Measurements from ENCODE around the gene SERPINE2.
"Not testable (repeated sequence)": the region's sequence is repeated elsewhere in the genome, so short reads cannot be mapped to it uniquely, and the experiment has no call there.

Gene SERPINE2

DNA sequence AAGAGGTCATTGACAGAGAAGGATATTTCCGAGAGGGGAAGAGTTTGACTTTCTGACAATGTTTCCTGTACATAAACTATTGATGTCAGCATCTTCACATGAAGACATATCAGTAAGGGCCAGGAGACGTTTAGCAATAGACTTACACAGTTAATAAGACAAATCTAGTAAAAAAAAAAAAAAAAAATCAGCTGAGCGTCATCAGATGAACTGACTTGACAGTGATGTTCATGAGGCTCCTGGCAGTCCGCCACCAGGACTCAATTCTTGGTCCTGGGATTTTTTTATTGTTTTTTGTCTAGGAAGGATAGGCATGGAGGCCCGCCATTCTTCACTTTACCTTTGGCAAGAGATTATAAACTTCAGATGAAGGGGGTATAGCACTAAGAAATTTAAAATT is 67.4 kb downstream of the SERPINE2 start:
- no peak for DNase-seq

DNA sequence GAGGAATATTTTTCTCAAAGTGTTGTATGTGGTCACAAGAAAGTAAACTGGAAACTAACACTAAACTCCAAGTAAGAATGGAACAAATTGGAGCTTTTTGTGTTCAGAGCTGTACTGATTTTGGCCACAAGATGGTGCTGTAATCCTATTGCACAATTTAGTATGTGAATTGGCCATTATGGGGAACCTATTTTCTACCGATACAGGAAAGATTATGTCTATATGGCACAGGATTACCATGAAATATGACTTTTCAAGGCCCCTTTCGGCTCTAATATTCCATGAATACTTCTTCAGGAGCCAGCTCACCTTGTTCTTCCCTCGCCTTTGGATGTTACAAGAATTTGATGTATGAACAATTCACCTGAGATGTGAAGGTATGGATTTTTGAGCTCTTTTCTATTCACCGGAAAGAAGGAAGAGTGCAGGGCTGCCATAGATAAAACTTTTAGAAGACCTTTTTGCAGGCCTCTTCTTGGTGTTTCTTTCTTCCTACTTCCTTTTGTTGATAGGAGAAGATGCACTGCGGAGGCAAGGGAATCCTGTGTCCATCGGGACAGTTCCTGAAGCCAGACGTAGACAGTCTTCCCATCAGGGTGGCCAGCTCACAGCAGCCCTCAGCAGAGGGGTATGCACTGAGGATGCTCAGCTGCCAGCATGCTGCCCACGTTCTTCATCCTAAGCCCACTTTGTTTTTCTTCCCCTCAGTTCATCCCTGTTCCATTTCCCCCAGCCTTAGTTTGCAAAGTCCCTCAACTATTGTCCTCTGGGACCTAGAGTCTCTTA is 68.5 kb downstream of the SERPINE2 start:
- DNase-seq, result peak; percentile 6

DNA sequence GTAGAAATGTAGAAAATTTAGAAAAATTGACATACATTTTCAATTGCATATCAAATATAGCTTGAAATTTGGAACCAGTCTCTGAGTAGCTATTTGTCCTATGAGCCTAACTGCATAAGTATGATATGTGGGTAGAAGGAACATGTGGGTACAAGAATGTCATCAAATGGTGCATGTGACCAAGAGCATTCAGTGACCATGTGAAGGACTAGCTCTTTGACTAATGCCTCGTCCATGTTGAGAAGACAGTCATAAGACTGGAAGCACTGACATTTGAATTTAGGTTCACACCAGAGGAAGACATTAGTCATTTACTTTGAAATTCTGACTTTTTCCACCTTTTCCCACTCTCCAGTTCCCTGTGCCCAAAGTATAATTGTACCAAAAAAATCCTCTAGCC is 69.2 kb downstream of the SERPINE2 start:
- no peak for DNase-seq

DNA sequence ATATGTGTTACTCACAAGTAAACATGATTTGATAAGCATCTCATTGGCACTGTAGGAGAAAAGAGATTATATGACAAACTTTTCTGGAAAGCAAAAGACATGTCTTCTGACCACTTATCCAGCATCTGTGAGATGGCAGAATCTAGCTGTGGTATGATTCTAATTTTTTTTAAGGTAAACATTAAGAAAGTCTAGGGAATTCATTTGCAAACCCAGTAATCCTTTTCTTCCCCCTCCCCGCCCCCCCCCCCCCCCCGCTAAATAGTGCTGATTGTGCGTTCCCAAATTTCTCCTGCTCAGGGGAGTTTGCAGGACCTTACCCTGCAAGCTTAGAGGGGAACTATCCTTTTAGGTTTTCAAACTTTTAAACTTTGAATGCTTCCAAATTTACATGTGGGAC is 69.8 kb downstream of the SERPINE2 start:
- DNase-seq, result no peak

DNA sequence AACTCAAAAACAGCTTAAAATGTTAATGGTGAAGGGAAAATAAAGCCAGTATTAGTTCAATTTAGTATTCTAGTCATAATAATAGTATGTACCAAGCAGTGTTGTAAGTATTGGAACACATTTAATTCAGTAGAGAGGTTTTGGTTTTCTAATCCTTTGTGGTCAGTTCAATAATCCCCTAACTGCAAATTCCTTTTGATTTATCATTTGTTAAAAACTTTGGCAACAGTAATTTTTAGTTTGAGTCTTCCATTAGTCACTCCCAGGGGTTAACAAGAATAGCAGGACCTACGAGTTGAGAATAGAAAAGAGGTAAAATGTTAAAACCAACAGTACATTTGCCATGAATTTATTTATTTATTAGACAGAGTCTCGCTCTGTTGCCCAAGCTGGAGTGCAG is 71.1 kb downstream of the SERPINE2 start:
- DNase-seq, result no peak

DNA sequence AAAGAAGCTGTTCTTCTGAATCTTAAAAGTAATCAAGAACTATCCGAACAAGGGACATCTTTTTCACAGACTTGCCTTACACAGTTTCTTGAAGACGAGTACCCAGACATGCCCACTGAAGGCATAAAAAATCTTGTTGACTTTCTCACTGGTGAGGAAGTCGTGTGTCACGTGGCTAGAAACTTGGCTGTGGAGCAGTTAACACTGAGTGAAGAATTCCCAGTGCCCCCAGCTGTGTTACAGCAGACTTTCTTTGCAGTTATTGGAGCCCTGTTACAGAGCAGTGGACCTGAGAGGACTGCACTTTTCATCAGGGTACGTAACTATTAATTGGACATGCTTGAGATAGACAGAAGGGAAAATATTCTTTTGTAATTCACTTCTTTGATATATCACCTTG is 79.4 kb downstream of the SERPINE2 start:
- DNase-seq, result no peak

DNA sequence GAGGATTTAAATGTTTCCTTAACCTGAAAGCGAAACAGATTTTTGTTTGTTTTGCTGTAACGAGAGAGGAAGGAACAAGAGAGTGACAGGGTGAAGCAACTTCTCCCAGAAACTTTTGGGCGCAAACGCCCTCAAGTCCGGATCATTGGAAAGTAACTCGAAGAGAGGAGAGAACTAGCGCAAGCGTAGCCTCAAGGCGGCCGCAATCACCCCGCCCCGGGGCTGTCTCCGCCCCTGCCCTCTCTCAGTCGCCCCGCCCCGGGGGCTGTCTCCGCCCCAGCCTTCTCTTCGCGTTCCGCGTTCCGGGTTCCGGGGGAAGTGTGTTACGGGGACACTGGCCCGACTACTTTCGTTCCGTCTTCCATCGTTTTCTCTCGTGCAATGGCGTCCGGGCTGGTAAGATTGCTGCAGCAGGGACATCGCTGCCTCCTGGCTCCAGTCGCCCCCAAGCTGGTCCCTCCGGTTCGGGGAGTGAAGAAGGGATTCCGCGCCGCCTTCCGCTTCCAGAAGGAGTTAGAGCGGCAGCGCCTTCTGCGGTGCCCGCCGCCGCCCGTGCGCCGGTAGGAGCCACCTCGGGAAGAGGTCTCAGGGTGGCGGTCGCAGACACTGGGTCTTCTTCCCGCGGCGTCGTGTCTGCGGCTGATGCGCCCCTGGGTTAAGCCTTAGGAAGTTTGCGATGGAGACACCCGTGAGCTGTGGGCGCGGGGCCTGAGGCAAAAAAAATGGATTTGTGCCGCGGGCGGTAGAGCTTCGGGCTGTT is 81.8 kb downstream of the SERPINE2 start, which contains the start of gene MRPL44:
TSS of gene MRPL44 (plus strand) at position 372 of the 760 bp plus-strand sequence. CDS start at position 382, 10 bp downstream.
- DNase-seq, result peak; percentile 91

DNA sequence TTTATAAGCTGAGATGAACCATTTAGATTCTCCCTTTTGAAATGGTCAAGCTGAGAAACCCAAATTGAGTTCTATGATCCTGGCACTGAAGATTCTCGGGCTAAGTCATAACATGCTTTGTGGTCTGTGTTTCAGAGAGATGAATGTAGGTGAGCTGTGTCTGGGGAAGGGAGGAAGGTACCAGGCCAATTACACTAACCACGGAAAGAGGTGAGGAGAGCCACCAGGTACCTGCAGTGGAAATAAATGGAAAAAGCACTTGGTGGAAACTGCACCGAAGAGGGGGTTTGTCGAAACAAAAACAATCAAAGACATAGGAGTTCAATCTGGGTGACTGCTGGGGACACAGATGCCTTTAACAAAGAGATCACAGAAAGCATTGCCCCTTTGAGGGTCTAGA is 82.8 kb downstream of the SERPINE2 start:
- no peak for DNase-seq

DNA sequence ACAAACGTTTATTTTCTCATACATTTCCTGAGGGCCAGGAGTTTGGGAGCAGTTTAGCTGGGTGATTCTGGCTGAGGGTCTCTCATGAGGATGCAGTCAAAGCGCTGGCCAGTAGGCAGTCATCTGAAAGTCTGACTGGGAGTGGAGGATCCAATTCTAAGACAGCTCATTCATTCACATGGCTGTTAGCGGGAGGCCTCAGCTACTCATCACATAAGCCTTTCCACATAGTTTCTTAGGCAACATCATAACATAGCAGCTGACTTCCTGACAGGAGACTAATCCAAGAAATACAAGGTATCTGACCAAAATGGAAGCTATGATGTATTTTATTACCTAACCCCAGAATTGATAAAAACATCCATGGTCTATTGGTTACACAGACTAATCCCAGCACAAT is 84.7 kb downstream of the SERPINE2 start:
- DNase-seq, result no peak

DNA sequence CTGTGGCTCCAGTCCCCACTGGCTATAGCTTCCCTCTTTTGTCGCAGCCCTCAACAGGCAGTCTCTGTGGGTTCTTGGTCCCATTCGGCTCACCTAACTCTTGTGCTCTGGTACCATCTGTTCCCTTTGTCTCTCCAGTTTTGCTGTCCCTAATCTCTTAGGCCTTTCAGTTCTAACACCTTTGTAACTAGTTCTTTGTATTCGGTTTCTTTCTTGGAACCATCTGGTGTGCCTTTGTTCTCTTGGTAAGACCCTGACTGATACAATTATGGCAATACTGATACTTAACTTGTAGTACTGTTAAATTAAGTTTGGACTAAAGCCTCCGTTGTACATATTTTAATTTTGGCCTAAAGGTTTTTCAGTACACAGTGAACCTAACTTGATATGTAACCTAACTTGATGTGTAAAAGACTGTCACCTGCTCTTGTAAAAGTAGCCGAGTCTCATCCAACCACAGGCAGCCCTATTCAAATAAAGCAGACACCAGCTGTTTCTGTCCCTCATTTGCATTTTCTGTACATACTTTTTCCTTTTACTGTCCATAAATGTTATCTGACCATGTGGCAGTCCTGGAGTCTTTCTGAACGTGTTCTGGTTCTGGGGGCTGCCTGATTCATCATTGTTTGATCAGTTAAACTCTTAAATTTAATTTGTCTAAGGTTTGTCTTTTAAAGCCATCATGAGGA is 86.7 kb downstream of the SERPINE2 start:
- DNase-seq, result no peak

DNA sequence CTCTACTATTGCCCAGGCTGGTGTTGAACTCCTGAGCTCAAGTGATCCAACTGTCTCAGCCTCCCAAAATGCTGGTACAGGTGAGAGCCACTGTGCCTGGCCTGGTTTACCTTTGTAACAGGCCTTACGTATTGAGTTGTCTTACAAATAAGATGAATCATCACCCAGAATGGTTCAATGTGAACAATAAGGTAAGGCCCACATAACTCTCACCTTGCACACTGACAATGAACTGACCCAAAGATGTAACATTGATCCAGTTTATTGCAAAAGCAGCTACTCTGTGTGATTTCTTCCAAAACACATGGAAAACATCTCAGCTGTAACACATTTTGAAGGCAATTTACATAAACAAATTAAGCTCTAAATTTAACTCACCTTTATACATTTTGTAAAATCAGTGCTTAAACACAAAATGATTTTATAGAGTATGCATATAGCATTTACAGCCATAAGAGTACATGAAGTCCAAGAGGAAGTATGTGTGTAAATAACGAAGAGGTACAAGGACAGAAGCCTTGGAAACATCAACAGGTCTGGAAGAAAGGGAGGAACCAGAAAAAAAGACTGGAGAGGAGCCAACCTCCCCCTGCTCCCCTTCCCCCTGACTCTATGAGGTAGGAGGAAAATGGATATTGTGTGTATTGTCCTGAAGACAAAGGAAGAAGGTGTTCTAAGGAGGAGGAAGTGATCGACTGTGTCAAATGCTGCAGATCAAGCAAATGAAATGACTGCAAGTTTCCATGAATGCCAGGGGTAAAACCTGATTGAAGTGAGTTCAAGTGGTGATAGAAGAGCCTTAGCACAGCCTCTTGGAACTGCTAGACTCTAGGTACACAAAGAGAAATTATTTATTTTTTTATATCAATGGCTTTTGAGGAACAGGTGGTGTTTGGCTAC is 88.4 kb downstream of the SERPINE2 start:
- no peak for DNase-seq

DNA sequence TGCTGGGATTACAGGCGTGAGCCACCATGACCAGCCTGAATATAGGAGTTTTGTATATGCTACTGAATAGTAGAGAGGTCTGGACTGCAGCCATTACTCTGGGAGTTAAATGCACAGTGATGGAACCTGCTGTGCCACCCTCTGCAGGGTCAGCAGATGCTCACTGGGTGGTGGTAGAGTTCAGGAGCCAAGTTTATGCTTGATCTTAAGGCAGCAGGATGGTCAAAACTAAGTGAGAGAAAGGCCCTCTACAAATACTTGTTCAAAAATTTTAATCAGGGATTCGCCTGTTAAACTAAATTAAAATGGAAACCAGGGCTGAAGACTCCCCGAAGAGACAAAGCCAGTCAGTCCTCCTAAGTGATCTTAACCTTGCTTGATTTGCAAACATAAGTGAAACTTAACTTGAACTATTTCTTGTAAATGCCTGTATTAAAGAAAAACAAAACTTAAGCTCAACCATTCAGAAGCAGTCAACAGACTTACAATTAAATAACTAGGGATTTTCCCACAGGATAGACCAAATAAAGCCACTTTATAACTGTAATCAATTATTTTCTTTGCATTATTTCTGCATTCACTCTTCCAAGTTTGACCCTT is 89.7 kb downstream of the SERPINE2 start:
- no peak for DNase-seq

DNA sequence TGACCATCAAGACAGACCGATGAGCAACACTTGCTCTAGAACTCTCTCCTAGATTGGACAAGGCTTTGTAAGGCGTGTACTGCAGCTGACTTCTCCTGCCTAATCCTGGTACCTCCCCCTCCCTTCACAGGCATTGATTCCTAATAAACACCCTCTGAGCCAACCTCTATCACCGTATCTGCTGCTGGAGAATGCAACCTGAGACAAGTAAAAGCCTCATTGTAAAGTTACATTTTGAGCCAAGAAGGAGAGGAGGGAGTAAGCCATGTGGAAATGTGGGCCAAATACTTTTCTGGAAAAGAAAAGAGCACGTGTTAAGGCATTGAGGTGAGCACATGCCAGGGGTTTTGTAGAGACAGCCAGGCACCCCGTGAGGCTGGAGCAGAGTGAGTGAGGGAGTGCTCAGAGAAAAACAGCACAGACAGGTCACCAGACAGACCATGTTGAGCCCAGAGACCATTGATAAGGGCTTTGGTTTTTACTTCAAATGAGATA is 91.3 kb downstream of the SERPINE2 start:
- no peak for DNase-seq

DNA sequence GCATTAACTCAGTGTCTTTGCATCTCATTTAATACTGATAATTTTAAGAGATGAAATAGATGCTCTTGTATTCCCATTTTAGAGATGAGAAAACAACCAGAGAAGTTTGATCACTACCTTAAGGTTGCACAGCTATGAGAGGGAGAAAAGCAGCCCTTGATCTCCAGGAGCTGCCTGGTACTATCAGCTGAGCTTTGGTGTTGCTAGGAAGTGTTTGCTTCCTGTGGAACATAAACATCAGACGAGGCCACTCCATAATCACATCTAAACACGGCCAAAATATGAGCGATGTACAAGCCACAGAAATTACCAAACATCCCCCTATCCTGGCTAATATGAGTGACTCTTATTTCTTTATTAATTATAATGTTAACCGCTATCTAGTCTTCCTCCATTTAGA is 93.3 kb downstream of the SERPINE2 start:
- no peak for DNase-seq

DNA sequence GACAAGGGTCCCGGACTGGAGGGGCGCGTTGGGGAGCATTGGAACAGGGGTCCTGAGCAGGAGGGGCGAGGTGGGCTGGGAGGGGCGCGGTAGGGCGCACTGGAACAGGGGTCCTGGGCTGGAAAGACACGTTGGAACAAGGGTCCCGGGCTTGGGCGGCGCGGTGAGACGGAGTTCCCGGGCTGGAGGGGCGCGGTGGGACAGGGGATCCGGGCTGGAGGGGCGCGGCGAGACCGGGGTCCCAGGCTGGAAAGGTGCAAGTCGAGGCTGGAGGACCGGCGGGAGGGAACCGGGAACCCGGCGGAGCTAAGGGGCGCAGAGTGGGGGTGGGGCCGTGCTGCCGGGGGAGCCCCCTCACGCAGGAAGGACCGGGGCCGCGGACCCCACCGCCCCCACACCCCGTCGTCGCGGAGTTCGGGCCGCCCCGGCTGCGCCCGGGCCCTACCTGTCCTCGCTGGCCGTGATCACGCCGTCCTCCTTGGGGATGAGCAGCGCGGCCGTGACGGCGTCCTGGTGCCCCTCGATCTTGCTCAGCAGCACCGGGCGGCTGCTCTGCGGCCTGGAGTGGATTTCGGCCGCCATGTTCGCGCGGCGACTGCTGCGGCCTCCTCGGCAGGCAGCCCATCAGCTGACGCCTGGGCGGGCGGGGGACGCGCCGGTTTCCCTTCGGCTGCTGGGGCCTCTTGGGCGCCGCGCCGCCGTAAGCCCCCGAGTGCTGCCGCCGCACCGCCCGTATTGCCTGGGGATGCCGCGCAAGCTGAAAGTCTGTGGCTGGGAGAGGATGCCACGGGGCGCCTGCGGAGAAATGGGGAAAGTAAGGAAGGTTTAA is 94.2 kb downstream of the SERPINE2 start, which contains the start of gene WDFY1:
TSS of gene WDFY1 (minus strand) at position 633 of the 829 bp plus-strand sequence. CDS start at position 582, 51 bp downstream.
- DNase-seq, result peak; percentile 85

DNA sequence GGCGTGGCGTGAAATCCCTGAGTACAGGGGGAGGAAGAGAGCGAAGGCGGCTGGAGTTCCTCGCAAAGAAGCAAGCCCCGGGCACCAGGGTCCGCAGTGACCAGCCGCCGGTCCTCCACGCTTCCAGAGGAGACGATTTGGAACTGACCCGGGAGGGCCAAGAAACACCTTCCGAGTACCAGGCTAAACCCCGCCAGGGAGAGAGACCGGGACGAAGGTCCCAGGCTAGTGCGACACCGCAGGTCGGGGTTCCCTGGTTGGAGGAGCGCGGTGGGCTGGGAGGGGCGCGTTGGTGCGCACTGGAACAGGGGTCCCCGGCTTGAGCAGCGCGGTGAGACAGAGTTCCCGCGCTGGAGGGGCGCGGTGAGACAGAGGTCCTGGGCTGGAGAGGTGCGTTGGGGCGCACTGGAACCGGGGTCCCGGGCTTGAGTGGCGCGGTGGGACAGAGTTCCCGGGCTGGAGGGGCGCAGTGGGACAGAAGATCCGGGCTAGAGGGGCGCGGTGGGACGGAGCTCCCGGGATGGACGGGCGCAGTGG is 94.9 kb downstream of the SERPINE2 start:
- no peak for DNase-seq

DNA sequence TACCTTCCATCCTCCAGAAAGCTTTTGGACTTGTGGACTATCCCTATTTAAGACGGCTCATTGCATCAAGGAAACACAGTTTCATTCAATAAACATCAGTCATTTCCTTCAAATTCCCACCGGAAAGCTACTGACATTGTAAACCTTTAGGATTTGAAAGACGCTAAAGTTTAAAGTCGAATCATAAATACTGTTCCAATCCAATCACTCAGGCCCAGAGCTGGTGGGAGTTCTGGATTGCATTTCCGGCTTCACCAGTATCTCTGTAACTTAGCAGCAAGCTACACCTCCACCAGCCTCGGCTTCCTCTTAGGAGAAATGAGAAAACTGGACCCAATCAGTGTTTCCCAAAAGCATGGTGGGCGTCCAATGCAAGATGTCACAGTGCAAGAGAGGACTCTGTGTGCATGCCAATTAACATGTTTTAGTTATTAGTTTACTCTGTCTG is 95.5 kb downstream of the SERPINE2 start:
- DNase-seq, result peak; percentile 8

DNA sequence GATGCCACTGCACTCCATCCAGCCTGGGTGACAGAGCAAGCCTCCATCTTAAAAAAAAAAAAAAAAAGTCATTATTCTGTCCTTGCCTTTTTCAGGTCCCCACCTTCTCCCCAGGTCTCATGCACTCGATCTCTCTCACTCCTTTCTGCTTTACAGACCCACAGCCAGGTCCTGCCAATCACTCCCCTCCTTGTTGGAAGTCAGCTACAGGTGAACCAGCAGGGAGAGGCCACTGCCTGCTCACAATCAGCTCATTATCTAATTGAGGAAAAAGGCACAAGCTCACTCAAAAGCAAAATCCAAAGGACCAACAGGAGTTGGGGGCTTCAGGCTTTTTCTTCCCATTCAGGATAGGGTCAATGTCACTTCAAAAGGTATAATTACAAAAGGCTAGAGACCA is 96.0 kb downstream of the SERPINE2 start:
- DNase-seq, result no peak

DNA sequence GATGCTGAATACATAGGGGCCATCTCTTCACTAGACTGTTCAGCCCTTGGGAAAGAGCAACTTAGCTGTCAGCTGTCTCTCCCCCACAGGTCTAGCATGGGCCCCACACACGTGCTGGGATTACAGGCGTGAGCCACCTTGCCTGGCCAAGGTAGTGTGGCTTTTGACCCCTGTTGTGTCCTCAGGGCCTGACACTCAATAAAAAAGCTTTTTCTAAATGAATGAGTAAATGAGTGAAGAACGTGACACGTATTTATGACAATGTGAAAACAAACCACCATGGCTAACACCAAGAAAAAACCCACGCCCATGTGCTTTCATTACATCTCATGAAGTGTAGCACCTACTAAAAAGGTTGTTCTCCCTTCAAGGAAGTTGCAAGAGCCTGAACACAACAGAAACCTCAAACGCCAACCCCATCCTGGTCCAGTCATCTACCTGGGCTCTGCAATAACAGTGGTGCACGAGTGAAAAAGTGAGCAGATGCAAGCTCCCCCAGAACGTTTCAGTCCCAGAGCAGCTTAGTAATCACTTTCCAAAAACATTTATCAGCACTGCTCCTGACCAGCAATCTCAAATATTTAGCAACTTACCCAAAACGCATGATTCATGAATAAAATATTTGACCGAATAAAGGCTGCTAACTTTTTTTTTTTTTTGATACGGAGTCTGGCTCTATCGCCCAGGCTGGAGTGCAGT is 97.4 kb downstream of the SERPINE2 start:
- peak; percentile 55 for DNase-seq

DNA sequence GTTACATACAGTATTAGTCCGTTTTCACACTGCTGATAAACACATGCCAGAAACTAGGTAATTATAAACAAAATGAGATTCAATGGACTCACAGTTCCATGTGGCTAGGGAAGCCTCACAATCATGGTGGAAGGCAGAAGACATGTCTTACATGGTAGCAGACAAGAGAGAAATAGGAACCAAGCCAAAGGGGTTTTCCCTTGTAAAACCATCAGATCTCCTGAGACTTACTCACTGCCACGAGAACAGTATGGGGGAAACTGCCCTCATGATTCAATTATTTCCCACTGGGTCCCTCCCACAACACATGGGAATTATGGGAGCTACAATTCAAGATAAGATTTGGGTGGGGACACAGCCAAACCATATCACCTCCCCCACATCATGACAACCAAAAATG is 99.6 kb downstream of the SERPINE2 start:
- DNase-seq, result not testable (repeated sequence)
